HCT116 (cell line): ENCODE data around the gene CTIF. TPM values are rescaled to one million over a fixed set of nuclear protein-coding genes. Genes with fewer than 3 reads are reported as not detected.

Experiments
- ATAC-seq: fragments of 200-7000 bp; cut with Tn5 transposase; 2 replicates; pipeline ENCODE4 v1.9.1; 2020; ENCODE audit warnings: mild to moderate bottlenecking, moderate library complexity
- BruUV-seq: library from RNA; stranded (reverse); fragments of 400-500 nt; replicated peaks from 2 replicates; lab custom pipeline; 2021; lab: Mats Ljungman, UMichigan
- CTCF ChIA-PET: fragments of 300-600 bp; sonication (Branson Sonifier 250); formaldehyde crosslinking; loops from one replicate; lab custom pipeline; 2021; ENCODE audit warnings: antibody characterized with exemption; lab: Charles Lee
- POLR2A ChIA-PET: fragments of 300-600, 350-600 bp; sonication (Branson Sonifier 250); formaldehyde crosslinking; loops from one replicate; lab custom pipeline; 2021; ENCODE audit warnings: antibody characterized with exemption; lab: Charles Lee
- RAD21 ChIA-PET, 2 experiments: fragments of 300-600 bp; sonication (Branson Sonifier 250); formaldehyde crosslinking; loops; one replicate each; lab custom pipeline; 2023; ENCODE audit warnings: low total read pairs in 2 of 2; ENCODE audit not compliant: uncharacterized antibody in 2 of 2, unreplicated experiment in 2 of 2, low non-redundant PET in 1 of 2; lab: Charles Lee
- DNase-seq: peaks from one replicate; pipeline ENCODE4 v3.0.0-alpha.2; 2010; ENCODE audit warnings: low read depth, low spot score
- H2AFZ ChIP-seq: fragments of 200-600 bp; shearing (Covaris generic), sonication (generic); 2 replicates; pipeline ENCODE4 v1.6.1; 2017; ENCODE audit warnings: low read depth, mixed run types, mixed read lengths, antibody characterized with exemption, low read length; ENCODE audit not compliant: poor library complexity, severe bottlenecking
- H3K27ac ChIP-seq: 2 replicates; pipeline ENCODE4 v1.5.1; 2012; ENCODE audit warnings: low read depth, low read length
- H3K27me3 ChIP-seq: fragments of 200-600 bp; sonication (generic); 2 replicates; pipeline ENCODE4 v1.6.1; 2016; ENCODE audit warnings: mixed run types, low read length, mixed read lengths; ENCODE audit not compliant: insufficient read depth
- H3K36me3 ChIP-seq, 2 experiments: fragments of 200-500 bp in 1 of 2; fragments of 200-600 bp in 1 of 2; sonication (Bioruptor generic) in 1 of 2; sonication (generic) in 1 of 2; 2 replicates each; pipeline versions ENCODE4 v1.5.1 to v1.6.1; 2014 to 2016; ENCODE audit warnings: low read length in 2 of 2, inconsistent platforms in 1 of 2, mixed read lengths in 1 of 2, mixed run types in 1 of 2; ENCODE audit not compliant: insufficient read depth in 2 of 2, control insufficient read depth in 1 of 2
- H3K4me1 ChIP-seq, 2 experiments: fragments of 200-600 bp in 1 of 2; sonication (generic) in 1 of 2; 2 replicates each; pipeline versions ENCODE4 v1.5.1 to v1.6.1; 2012 to 2017; ENCODE audit warnings: low read length in 2 of 2, inconsistent platforms in 1 of 2, mild to moderate bottlenecking in 1 of 2, mixed read lengths in 1 of 2, mixed run types in 1 of 2, moderate library complexity in 1 of 2; ENCODE audit not compliant: insufficient read depth in 2 of 2, control insufficient read depth in 1 of 2
- H3K4me2 ChIP-seq: fragments of 200-600 bp; sonication (generic); 2 replicates; pipeline ENCODE4 v1.6.1; 2017; ENCODE audit warnings: mixed run types, low read length, mixed read lengths
- H3K4me3 ChIP-seq, 2 experiments: fragments of 200-600 bp in 1 of 2; sonication (generic) in 1 of 2; replicated peaks in 1 of 2; 2 replicates each; pipeline ENCODE4 v1.5.1; 2011 to 2016; ENCODE audit warnings: low read length in 2 of 2, control low read depth in 1 of 2, low read depth in 1 of 2, mild to moderate bottlenecking in 1 of 2, mixed read lengths in 1 of 2, mixed run types in 1 of 2
- H3K79me2 ChIP-seq: fragments of 200-600 bp; sonication (generic); 2 replicates; pipeline ENCODE4 v1.6.1; 2017; ENCODE audit warnings: mild to moderate bottlenecking, mixed run types, low read length, moderate library complexity, mixed read lengths; ENCODE audit not compliant: insufficient read depth
- H3K9ac ChIP-seq: fragments of 200-600 bp; sonication (generic); 2 replicates; pipeline ENCODE4 v1.6.1; 2016; ENCODE audit warnings: low read length, mixed read lengths
- H3K9me2 ChIP-seq: fragments of 200-600 bp; sonication (generic), shearing (Covaris generic); 2 replicates; pipeline ENCODE4 v1.6.1; 2017; ENCODE audit warnings: mixed run types, mild to moderate bottlenecking, moderate library complexity; ENCODE audit not compliant: insufficient read depth
- H3K9me3 ChIP-seq, 2 experiments: fragments of 200-500 bp in 1 of 2; fragments of 200-600 bp in 1 of 2; sonication (Bioruptor generic) in 1 of 2; sonication (generic) in 1 of 2; 2 replicates each; pipeline ENCODE4 v1.6.1; 2014 to 2017; ENCODE audit warnings: low read length in 2 of 2, mixed read lengths in 2 of 2, inconsistent platforms in 1 of 2, low read depth in 1 of 2, mild to moderate bottlenecking in 1 of 2, mixed run types in 1 of 2, moderate library complexity in 1 of 2; ENCODE audit not compliant: control insufficient read depth in 1 of 2, insufficient read depth in 1 of 2
- H4K20me1 ChIP-seq: fragments of 200-600 bp; sonication (generic), shearing (Covaris generic); 2 replicates; pipeline ENCODE4 v1.6.1; 2017; ENCODE audit warnings: mixed run types, mild to moderate bottlenecking, moderate library complexity; ENCODE audit not compliant: insufficient read depth
- CBX3 ChIP-seq: IDR thresholded peaks from 2 replicates; pipeline ENCODE4 v1.6.1; 2012; ENCODE audit warnings: low read depth
- CEBPB ChIP-seq: IDR thresholded peaks from 2 replicates; pipeline ENCODE4 v1.6.1; 2012; ENCODE audit warnings: low read depth
- EGR1 ChIP-seq: IDR thresholded peaks from 2 replicates; pipeline ENCODE4 v1.6.1; 2012; ENCODE audit warnings: low read depth
- ELF1 ChIP-seq: IDR thresholded peaks from 2 replicates; pipeline ENCODE4 v1.6.1; 2012; ENCODE audit warnings: low read depth, borderline replicate concordance
- EZH2 ChIP-seq: fragments of 200-600 bp; sonication (generic); IDR thresholded peaks from 2 replicates; pipeline ENCODE4 v1.6.1; 2017; ENCODE audit warnings: antibody characterized with exemption, mixed run types
- EZH2phosphoT487 ChIP-seq: fragments of 200-600 bp; IDR thresholded peaks from 2 replicates; pipeline ENCODE4 v1.6.1; 2018; ENCODE audit warnings: antibody characterized with exemption, borderline replicate concordance
- FOSL1 ChIP-seq: IDR thresholded peaks from 2 replicates; pipeline ENCODE4 v1.6.1; 2012; ENCODE audit warnings: low read depth
- POLR2A ChIP-seq: IDR thresholded peaks from 2 replicates; pipeline ENCODE4 v1.7.0; 2011; ENCODE audit warnings: borderline replicate concordance; ENCODE audit not compliant: insufficient read depth, insufficient read length; ENCODE audit errors: extremely low read depth
- POLR2AphosphoS5 ChIP-seq: IDR thresholded peaks from 2 replicates; pipeline ENCODE4 v1.6.1; 2011; ENCODE audit warnings: mild to moderate bottlenecking, low read depth, low read length, moderate library complexity
- RAD21 ChIP-seq: IDR thresholded peaks from 2 replicates; pipeline ENCODE4 v1.6.1; 2012; ENCODE audit warnings: low read depth, mild to moderate bottlenecking
- SIN3A ChIP-seq: IDR thresholded peaks from 2 replicates; pipeline ENCODE4 v1.6.1; 2012; ENCODE audit warnings: low read depth
- SP1 ChIP-seq: IDR thresholded peaks from 2 replicates; pipeline ENCODE4 v1.6.1; 2012; ENCODE audit warnings: low read depth
- TCF7L2 ChIP-seq: IDR thresholded peaks from 2 replicates; pipeline ENCODE4 v1.7.0; 2011; ENCODE audit warnings: borderline replicate concordance, inconsistent platforms; ENCODE audit not compliant: insufficient read depth, insufficient read length; ENCODE audit errors: extremely low read depth
- YY1 ChIP-seq: IDR thresholded peaks from 2 replicates; pipeline ENCODE4 v1.6.1; 2011; ENCODE audit warnings: low read length, low read depth, moderate library complexity, mild to moderate bottlenecking; ENCODE audit not compliant: insufficient replicate concordance; ENCODE audit errors: extremely low read depth
- ZFX ChIP-seq: fragments of 450-650 bp; IDR thresholded peaks from 2 replicates; pipeline ENCODE4 v1.6.1; 2017
- intact Hi-C: fragments of 100-400 bp; cut with micrococcal nuclease; formaldehyde crosslinking; loops from 2 replicates; pipeline ENCODE4 v1.10.0; 2022
- total RNA-seq: library from RNA; stranded (reverse); gene quantifications from one replicate; pipeline ENCODE4 v1.2.1, GENCODE V29; 2021; ENCODE audit not compliant: unreplicated experiment
- TF ChIP-seq, protein P1 (sequence below): IDR thresholded peaks from 2 replicates; pipeline ENCODE4 v1.6.1; 2012

CTIF gene
- total RNA-seq, 1 experiment from 2014 or later: 19.7 TPM

DNA sequence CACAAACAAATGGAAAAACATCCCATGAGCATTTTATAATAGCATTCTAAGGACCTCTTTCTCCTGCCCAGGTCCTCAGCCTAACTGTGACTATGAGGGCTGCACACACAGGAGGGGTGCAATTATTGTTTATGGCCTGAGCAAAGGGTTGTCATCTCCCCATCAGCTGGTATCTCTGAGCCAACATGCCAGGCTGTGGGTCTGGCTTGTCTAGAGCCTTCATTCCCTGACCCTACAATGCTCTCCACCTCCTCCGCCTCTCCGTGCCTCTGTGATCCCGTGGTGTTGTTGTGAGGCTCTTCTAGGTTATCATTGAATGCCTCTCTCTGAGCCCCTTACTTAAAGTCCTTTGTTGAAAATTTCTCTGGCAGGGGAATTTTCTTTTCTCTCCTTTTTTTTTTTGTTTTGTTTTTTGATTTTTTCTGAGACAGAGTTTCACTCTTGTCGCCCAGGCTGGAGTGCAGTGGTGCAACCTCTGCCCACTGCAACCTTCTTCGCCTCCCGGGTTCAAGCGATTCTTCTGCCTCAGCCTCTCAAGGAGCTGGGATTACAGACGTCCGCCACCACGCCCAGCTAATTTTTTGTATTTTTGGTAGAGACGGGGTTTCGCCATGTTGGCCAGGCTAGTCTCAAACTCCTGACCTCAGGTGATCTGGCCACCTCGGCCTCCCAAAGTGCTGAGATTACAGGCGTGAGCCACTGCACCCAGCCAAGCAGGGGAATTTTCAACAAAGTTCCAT lies 285.6 kb downstream of the CTIF start:
- peaks cover 12 to 15% of the 10 kb centered on the region in 2 experiments; a peak in 2 of 4 replicates for H3K4me1 ChIP-seq
- ChIA-PET POLR2A (no interaction called here), CTCF (no interaction called here), RAD21 (no interaction called here)
- no peaks in the 10 kb centered on the region for H4K20me1 ChIP-seq
- no peak overlapping the region for H2AFZ ChIP-seq
- no peak for TF ChIP-seq SP1
- TF ChIP-seq ELF1: no peak
- no peak for TF ChIP-seq FOSL1
- TF ChIP-seq, protein P1, sequence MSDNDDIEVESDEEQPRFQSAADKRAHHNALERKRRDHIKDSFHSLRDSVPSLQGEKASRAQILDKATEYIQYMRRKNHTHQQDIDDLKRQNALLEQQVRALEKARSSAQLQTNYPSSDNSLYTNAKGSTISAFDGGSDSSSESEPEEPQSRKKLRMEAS: no peak
- TF ChIP-seq ZFX: no peak
- no peak for TF ChIP-seq YY1
- TF ChIP-seq CBX3: no peak
- no peak for TF ChIP-seq EGR1
- TF ChIP-seq POLR2AphosphoS5: no peak
- TF ChIP-seq POLR2A: no peak
- TF ChIP-seq CEBPB: no peak
- no peak for TF ChIP-seq EZH2
- no peak for TF ChIP-seq RAD21
- no peak for TF ChIP-seq TCF7L2
- TF ChIP-seq EZH2phosphoT487: no peak
- no peak for TF ChIP-seq SIN3A
- H3K27ac ChIP-seq: no peak overlapping the region
- H3K4me3 ChIP-seq: no peak overlapping the region
- ATAC-seq: no peak
- H3K27me3 ChIP-seq: no peaks in the 10 kb centered on the region
- no peak for DNase-seq
- no peaks in the 10 kb centered on the region for H3K9me3 ChIP-seq
- H3K36me3 ChIP-seq: no peaks in the 10 kb centered on the region
- no peak overlapping the region for H3K9ac ChIP-seq
- intact Hi-C loops: no loop called here
- H3K9me2 ChIP-seq: no peaks in the 10 kb centered on the region
- H3K4me2 ChIP-seq: no peak overlapping the region
- BruUV-seq: no TSS peak
- H3K79me2 ChIP-seq: no peaks in the 10 kb centered on the region
